ENCODE results near the gene SPG7. TPM values are rescaled to one million over a fixed set of nuclear protein-coding genes. Genes with fewer than 3 reads are reported as not detected.
A peak's percentile ranks its signal among the peaks of the same experiment; 100 is the strongest.

Gene SPG7
- total and polyA plus RNA-seq, 9 of the 15 experiments (the other 6 are each of a cell fraction or from before 2014, with no cell fraction given): 5.8 to 89.1 (median 49.4) TPM

- intact Hi-C loops (cut with micrococcal nuclease): loop anchor here (5.0 kb wide), 1 partner anchor 35 kb away; no protein-coding TSS in a partner anchor
- H4K20me1 ChIP-seq (replicated peaks; ENCODE audit: control insufficient read depth, insufficient read depth, low read length): 0 out of 2 replicates have a peak, but pooled peaks cover 5% of the 10 kb centered on the region
- peak overlapping the region in 1 of 2 experiments; percentile 23; a peak in 1 of 4 replicates for H3K9ac ChIP-seq (ENCODE audit: insufficient read depth in 1 of 2, low read depth in 2 of 2, low read length in 2 of 2)
- no peaks in the 10 kb centered on the region for H3K9me1 ChIP-seq (ENCODE audit: control insufficient read depth, insufficient read depth, low read length)
- H3K4me3 ChIP-seq: no peak overlapping the region
- CTCF ChIA-PET (ENCODE audit: low intra/inter-chr PET ratio): no interaction called here
- ATAC-seq (peak; percentile 65), FAIRE-seq (no peak), DNase-seq (ENCODE audit: extremely low read depth in 1 of 4, low spot score in 3 of 4) (peak; percentile 34 to 60 (median 43))
- no peaks in the 10 kb centered on the region for H3K9me3 ChIP-seq (replicated peaks; ENCODE audit: control insufficient read depth, insufficient read depth, low read depth, low read length)
- 6% methylated on average over 15 of the region's 22 CpGs for WGBS (ENCODE audit: insufficient coverage, low coverage, missing lambda C conversion rate)
- POLR2A ChIA-PET: interaction anchor here (0.5 to 1.0 kb wide), 5 partner anchors 9 to 337 kb away, joined by 3 to 4 read pairs (median 3); no protein-coding TSS in a partner anchor
- in situ Hi-C loops (cut with MboI): no loop called here
- H3K4me1 ChIP-seq (replicated peaks in 1 of 2; ENCODE audit: control insufficient read depth in 2 of 2, insufficient read depth in 2 of 2, low read length in 2 of 2): peaks cover 3 to 52% of the 10 kb centered on the region in 2 experiments; a peak in 4 of 5 replicates
- H3K79me2 ChIP-seq (ENCODE audit: control insufficient read depth, insufficient read depth, low read length): no peaks in the 10 kb centered on the region
- no peaks in the 10 kb centered on the region for H3K27me3 ChIP-seq (ENCODE audit: control insufficient read depth in 2 of 2, insufficient read depth in 2 of 2, low read length in 2 of 2)
- H2AFZ ChIP-seq (ENCODE audit: low read depth, low read length): no peak overlapping the region
- 0 out of 2 replicates have a peak overlapping the region, but pooled peaks have one; percentile 1 for H3K4me2 ChIP-seq (ENCODE audit: insufficient read depth, low read length)
- no TSS peak for BruUV-seq (replicated peaks)
- no peak overlapping the region for H3K27ac ChIP-seq (ENCODE audit: extremely low read depth, low read depth, low read length)
- H3K36me3 ChIP-seq (ENCODE audit: control insufficient read depth, insufficient read depth, low read length): no peaks in the 10 kb centered on the region
- TF ChIP-seq CHD4 (IDR thresholded peaks at IDR 0.05; ENCODE audit: insufficient read depth, insufficient replicate concordance, low read depth, low read length, poor library complexity, severe bottlenecking): no peak
- TF ChIP-seq PPARD (CRISPR knock-in tag; IDR thresholded peaks at IDR 0.05): no peak
- TF ChIP-seq ZNF740 (CRISPR knock-in tag; IDR thresholded peaks at IDR 0.05): peak; percentile 95
- 0 out of 4 replicates have a peak, but pooled peaks of 1 of the 2 experiments have one; percentile 54 for TF ChIP-seq ZNF740 (tag; IDR thresholded peaks at IDR 0.05)
- TF ChIP-seq MLLT1 (IDR thresholded peaks at IDR 0.05): no peak
- 0 out of 2 replicates have a peak, but pooled peaks have one; percentile 25 for TF ChIP-seq MYNN (IDR thresholded peaks at IDR 0.05)
- TF ChIP-seq MYNN (CRISPR knock-in tag; IDR thresholded peaks at IDR 0.05): no peak
- no peak for TF ChIP-seq ELF4 (CRISPR knock-in tag; IDR thresholded peaks at IDR 0.05)
- peak; percentile 70; the same call in 1 of the 2 replicates for TF ChIP-seq SMARCE1 (IDR thresholded peaks at IDR 0.05)
- no peak for TF ChIP-seq ZNF140 (CRISPR knock-in tag; IDR thresholded peaks at IDR 0.05)
- peak; percentile 53 for TF ChIP-seq ARID1B (IDR thresholded peaks at IDR 0.05)
- peak; percentile 43; the same call in 1 of the 2 replicates for TF ChIP-seq SPI1 (IDR thresholded peaks at IDR 0.05; ENCODE audit: borderline replicate concordance, low read depth, low read length)
- TF ChIP-seq RBM17 (IDR thresholded peaks at IDR 0.05; ENCODE audit: borderline replicate concordance, low read depth, low read length): no peak
- TF ChIP-seq ZNF12 (CRISPR knock-in tag; IDR thresholded peaks at IDR 0.05): 0 out of 2 replicates have a peak, but pooled peaks have one; percentile 33
- no peak for TF ChIP-seq ZBTB9 (CRISPR knock-in tag; IDR thresholded peaks at IDR 0.05)
- peak; percentile 41; the same call in 1 of the 2 replicates for TF ChIP-seq SMAD4 (CRISPR knock-in tag; conservative IDR thresholded peaks at IDR 0.05)
- TF ChIP-seq SLC30A9 (CRISPR knock-in tag; IDR thresholded peaks at IDR 0.05): no peak
- peak; percentile 60; the same call in 1 of the 2 replicates for TF ChIP-seq JUND (IDR thresholded peaks at IDR 0.05; ENCODE audit: borderline replicate concordance, low read depth, low read length)
- TF ChIP-seq JUND (tag; IDR thresholded peaks at IDR 0.05; ENCODE audit: borderline replicate concordance, low read depth, low read length): no peak; the same call in 2 of the 3 replicates
Observed at GRCh38 chr16:89602273-89602951, 94.2 kb downstream of the SPG7 start.
